Smooth muscle cell (in vitro differentiated cells): ENCODE measurements around the gene COL25A1. TPM values are rescaled to one million over a fixed set of nuclear protein-coding genes. Genes with fewer than 3 reads are reported as not detected.

Source experiments
- DNase-seq: peaks from one replicate; lab custom pipeline; 2025; ENCODE audit not compliant: unreplicated experiment; lab: John Stamatoyannopoulos, UW
- H2AFZ ChIP-seq: fragments of 200-600 bp; sonication (generic); 2 replicates; pipeline ENCODE4 v1.6.0; 2016; ENCODE audit warnings: antibody characterized with exemption, low read depth, mild to moderate bottlenecking
- H3F3A ChIP-seq: fragments of 200-600 bp; sonication (generic); 2 replicates; pipeline ENCODE4 v1.6.0; 2017; ENCODE audit warnings: antibody characterized with exemption, low read depth
- H3K27ac ChIP-seq: fragments of 200-600 bp; sonication (generic); 2 replicates; pipeline ENCODE4 v1.5.1; 2016; ENCODE audit warnings: low read depth, mild to moderate bottlenecking
- H3K27me3 ChIP-seq: fragments of 200-600 bp; sonication (generic); 2 replicates; pipeline ENCODE4 v1.6.1; 2016; ENCODE audit warnings: low read depth, mild to moderate bottlenecking
- H3K36me3 ChIP-seq: fragments of 200-600 bp; sonication (generic); 2 replicates; pipeline ENCODE4 v1.5.1; 2016; ENCODE audit warnings: low read depth
- H3K4me1 ChIP-seq: fragments of 200-600 bp; sonication (generic); 2 replicates; pipeline ENCODE4 v1.5.1; 2016; ENCODE audit warnings: low read depth
- H3K4me2 ChIP-seq: fragments of 200-600 bp; sonication (generic); 2 replicates; pipeline ENCODE4 v1.6.0; 2016; ENCODE audit warnings: mild to moderate bottlenecking
- H3K4me3 ChIP-seq: fragments of 200-600 bp; sonication (generic); 2 replicates; pipeline ENCODE4 v1.5.1; 2016; ENCODE audit warnings: mild to moderate bottlenecking
- H3K79me2 ChIP-seq: fragments of 200-600 bp; sonication (generic); 2 replicates; pipeline ENCODE4 v1.6.0; 2016; ENCODE audit warnings: low read depth, mild to moderate bottlenecking
- H3K9ac ChIP-seq: fragments of 200-600 bp; sonication (generic); 2 replicates; pipeline ENCODE4 v1.6.0; 2016; ENCODE audit warnings: low read depth
- H3K9me3 ChIP-seq: fragments of 200-600 bp; sonication (generic); replicated peaks from 2 replicates; pipeline ENCODE4 v1.5.1; 2016; ENCODE audit warnings: low read depth
- H4K20me1 ChIP-seq: fragments of 200-600 bp; sonication (generic); 2 replicates; pipeline ENCODE4 v1.6.0; 2016; ENCODE audit warnings: low read depth
- whole genome bisulfite sequencing: methylation state at CpG from one replicate; pipeline ENCODE4 v1.1.7; 2016; ENCODE audit warnings: low lambda C conversion rate; 5-methylcytosine and 5-hydroxymethylcytosine counted together
- polyA plus RNA-seq: library from polyadenylated mRNA; unstranded; fragments of >200 nt; fragmentation: Nextera tagmentation; extraction: Ambion mirVana; gene quantifications from 2 replicates; pipeline ENCODE4 v1.2.1, GENCODE V29; 2016
- total RNA-seq: library from RNA; depleted of rRNA; stranded (reverse); fragments of >200 nt; gene quantifications from 2 replicates; pipeline ENCODE4 v1.2.3, GENCODE V29; 2014
- TF ChIP-seq, protein P1 (sequence below): fragments of 200-600 bp; sonication (generic); IDR thresholded peaks from 2 replicates; pipeline ENCODE4 v1.5.1; 2017; ENCODE audit warnings: borderline replicate concordance, mild to moderate bottlenecking, antibody characterized with exemption; ENCODE audit not compliant: insufficient read depth, poor library complexity, severe bottlenecking

COL25A1 gene
- total and polyA plus RNA-seq, 2 experiments from 2014 or later: 2.9 to 4.7 TPM

DNA sequence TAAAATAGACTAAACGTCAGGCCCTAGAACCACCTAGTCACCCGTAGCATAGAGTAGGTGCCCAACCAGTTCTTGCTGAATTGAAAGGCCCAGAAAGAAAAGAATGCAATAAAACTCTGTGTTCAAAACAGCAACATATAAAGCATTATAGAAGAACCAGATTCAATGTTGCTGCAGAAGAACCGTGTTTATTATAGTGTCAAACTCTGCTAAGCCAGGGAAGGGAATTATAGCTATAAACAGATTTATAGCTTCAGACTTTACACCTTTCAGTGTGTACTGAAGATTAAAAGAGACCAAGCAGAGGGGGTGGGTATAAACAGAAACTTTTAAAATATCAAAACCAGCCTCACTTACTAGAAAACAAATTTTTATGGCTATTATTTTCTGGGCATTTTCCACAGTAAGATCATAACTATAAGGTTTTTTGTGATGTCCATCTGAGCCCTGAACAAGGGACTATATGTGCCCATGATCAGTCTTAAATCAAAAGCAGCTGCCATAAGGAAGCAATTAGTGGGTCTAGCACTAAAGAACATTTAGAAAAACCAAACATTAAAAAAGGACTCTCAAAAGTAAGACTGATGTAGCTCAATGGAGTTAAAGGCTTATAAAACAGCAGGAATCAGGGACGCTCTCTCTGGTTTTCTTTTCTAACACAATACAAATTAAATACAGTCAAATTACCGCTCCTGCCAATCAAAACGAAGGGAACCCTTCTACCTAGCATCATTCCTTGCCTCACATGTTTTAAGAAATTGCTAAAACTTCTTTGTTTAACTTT lies 319.9 kb downstream of the COL25A1 start:
- no peak for DNase-seq
- Histone ChIP-seq H2AFZ (peak overlapping the region; percentile 60), H3F3A (no peaks in the 10 kb centered on the region), H3K79me2 (no peaks in the 10 kb centered on the region), H3K4me1 (no peaks in the 10 kb centered on the region), H3K36me3 (no peaks in the 10 kb centered on the region), H3K27me3 (no peaks in the 10 kb centered on the region), H3K4me3 (no peak overlapping the region), H3K27ac (no peak overlapping the region), H3K9me3 (no peaks in the 10 kb centered on the region), H3K4me2 (peak overlapping the region; percentile 0), H4K20me1 (no peaks in the 10 kb centered on the region), H3K9ac (no peak overlapping the region)
- TF ChIP-seq, protein P1, sequence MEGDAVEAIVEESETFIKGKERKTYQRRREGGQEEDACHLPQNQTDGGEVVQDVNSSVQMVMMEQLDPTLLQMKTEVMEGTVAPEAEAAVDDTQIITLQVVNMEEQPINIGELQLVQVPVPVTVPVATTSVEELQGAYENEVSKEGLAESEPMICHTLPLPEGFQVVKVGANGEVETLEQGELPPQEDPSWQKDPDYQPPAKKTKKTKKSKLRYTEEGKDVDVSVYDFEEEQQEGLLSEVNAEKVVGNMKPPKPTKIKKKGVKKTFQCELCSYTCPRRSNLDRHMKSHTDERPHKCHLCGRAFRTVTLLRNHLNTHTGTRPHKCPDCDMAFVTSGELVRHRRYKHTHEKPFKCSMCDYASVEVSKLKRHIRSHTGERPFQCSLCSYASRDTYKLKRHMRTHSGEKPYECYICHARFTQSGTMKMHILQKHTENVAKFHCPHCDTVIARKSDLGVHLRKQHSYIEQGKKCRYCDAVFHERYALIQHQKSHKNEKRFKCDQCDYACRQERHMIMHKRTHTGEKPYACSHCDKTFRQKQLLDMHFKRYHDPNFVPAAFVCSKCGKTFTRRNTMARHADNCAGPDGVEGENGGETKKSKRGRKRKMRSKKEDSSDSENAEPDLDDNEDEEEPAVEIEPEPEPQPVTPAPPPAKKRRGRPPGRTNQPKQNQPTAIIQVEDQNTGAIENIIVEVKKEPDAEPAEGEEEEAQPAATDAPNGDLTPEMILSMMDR: no peak
- 71% methylated on average over 6 of the region's 6 CpGs for WGBS

DNA sequence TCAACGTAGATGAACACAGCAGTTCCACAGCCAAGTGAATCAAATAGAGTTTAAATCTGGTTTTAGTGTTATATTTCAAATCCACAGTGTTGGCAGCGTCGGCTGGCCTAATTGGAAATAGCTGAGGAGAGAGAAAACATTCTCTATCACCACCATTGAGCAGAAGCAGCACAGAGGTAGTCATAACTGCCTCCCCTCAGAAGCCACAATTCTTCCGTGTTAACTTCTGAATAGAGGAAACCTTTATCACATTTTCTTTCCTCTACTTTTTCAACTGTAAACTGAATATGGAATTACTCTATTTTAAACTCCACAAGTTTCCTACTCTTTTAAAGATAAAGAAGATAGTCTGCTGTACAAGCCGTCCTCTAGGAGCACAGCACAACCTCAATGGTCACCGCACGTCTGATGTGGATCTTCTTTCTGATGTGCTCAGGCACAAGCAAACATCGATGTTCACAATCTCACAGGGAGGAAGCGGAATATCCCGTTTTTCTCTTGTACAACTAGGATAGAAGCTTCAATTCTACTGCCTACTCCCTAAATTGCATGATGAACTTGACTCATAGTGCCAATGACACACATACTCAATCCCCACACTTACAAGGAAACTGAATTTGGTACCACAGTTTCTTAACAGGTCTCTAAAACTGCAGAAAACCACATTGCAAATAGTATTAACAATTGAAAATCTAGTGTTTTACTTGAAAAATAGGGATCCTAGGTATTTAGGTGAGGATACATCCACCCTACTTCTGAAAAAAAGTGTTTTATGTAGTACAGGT lies 321.8 kb downstream of the COL25A1 start:
- 94% methylated on average over 10 of the region's 10 CpGs for WGBS
- Histone ChIP-seq H3K4me3 (no peak overlapping the region), H3K27me3 (no peaks in the 10 kb centered on the region), H3F3A (no peaks in the 10 kb centered on the region), H3K79me2 (no peaks in the 10 kb centered on the region), H2AFZ (no peak overlapping the region), H4K20me1 (no peaks in the 10 kb centered on the region), H3K9ac (no peak overlapping the region), H3K36me3 (no peaks in the 10 kb centered on the region), H3K27ac (no peak overlapping the region), H3K4me1 (no peaks in the 10 kb centered on the region), H3K4me2 (no peak overlapping the region), H3K9me3 (no peaks in the 10 kb centered on the region)
- TF ChIP-seq, protein P1: no peak
- DNase-seq: no peak

DNA sequence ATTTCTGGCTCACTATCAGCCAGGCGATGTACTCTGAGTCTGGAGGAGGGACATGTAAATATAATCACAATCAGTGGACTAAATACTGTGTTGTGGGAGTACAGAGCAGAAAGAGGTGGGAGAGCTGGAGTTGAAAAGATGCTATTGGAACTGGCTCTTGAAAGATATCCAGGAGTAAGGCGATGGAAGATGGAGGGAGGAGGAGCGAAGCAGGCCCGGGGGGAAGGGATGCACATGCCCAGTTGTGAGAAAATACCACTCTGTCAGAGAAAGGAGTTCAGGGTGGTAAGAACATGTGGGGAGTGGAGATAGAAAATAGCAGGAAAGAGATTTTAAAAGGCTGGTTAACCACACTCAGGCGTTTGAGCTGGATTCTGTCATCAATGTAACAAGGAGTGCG lies 322.7 kb downstream of the COL25A1 start:
- DNase-seq: no peak
- TF ChIP-seq, protein P1: no peak
- no peaks in the 10 kb centered on the region for H3F3A ChIP-seq
- no peaks in the 10 kb centered on the region for H3K36me3 ChIP-seq
- 84% methylated on average over 6 of the region's 6 CpGs for WGBS
- H3K4me3 ChIP-seq: no peak overlapping the region
- H3K27me3 ChIP-seq: no peaks in the 10 kb centered on the region
- no peaks in the 10 kb centered on the region for H3K9me3 ChIP-seq
- H3K9ac ChIP-seq: no peak overlapping the region
- H3K79me2 ChIP-seq: no peaks in the 10 kb centered on the region
- H3K27ac ChIP-seq: no peak overlapping the region
- no peaks in the 10 kb centered on the region for H4K20me1 ChIP-seq
- H3K4me2 ChIP-seq: no peak overlapping the region
- H3K4me1 ChIP-seq: no peaks in the 10 kb centered on the region
- no peak overlapping the region for H2AFZ ChIP-seq
